A673 (cell line): ENCODE data around the gene RABGAP1L. TPM values are rescaled to one million over a fixed set of nuclear protein-coding genes. Genes with fewer than 3 reads are reported as not detected.
"Not testable (repeated sequence)": the region's sequence is repeated elsewhere in the genome, so short reads cannot be mapped to it uniquely, and the experiment has no call there.

Experiments
- BruUV-seq: library from RNA; stranded (reverse); fragments of 400-500 nt; replicated peaks from 2 replicates; lab custom pipeline; 2021; lab: Mats Ljungman, UMichigan
- CTCF ChIA-PET: fragments of 300-600 bp; sonication (Branson Sonifier 250); formaldehyde crosslinking; loops from one replicate; lab custom pipeline; 2022; ENCODE audit warnings: antibody characterized with exemption; lab: Charles Lee
- POLR2A ChIA-PET: fragments of 300-600 bp; sonication (Branson Sonifier 250); formaldehyde crosslinking; loops from one replicate; lab custom pipeline; 2022; ENCODE audit warnings: antibody characterized with exemption; ENCODE audit not compliant: low non-redundant PET; lab: Charles Lee
- DNase-seq: peaks from one replicate; pipeline ENCODE4 v3.0.0-alpha.2; 2015; ENCODE audit warnings: low spot score
- H3K27ac ChIP-seq: fragments of 200-600 bp; sonication (generic); 2 replicates; pipeline ENCODE4 v1.5.1; 2016; ENCODE audit warnings: mixed run types, low read depth, mild to moderate bottlenecking, mixed read lengths, antibody characterized with exemption, low read length; ENCODE audit not compliant: poor library complexity, severe bottlenecking
- H3K27me3 ChIP-seq: fragments of 200-600 bp; sonication (generic); replicated peaks from 2 replicates; pipeline ENCODE4 v1.6.1; 2017; ENCODE audit warnings: mixed run types, low read depth, mild to moderate bottlenecking, mixed read lengths, antibody characterized with exemption, low read length; ENCODE audit not compliant: insufficient read depth, poor library complexity
- H3K36me3 ChIP-seq: fragments of 200-600 bp; sonication (generic); 2 replicates; pipeline ENCODE4 v1.6.1; 2016; ENCODE audit warnings: mixed run types, mild to moderate bottlenecking, mixed read lengths, antibody characterized with exemption, low read length; ENCODE audit not compliant: insufficient read depth, poor library complexity, severe bottlenecking
- H3K4me1 ChIP-seq: fragments of 200-600 bp; sonication (generic); 2 replicates; pipeline ENCODE4 v1.6.1; 2017; ENCODE audit warnings: mixed run types, mild to moderate bottlenecking, mixed read lengths, antibody characterized with exemption, low read length; ENCODE audit not compliant: insufficient read depth, poor library complexity, severe bottlenecking
- H3K4me3 ChIP-seq: fragments of 200-600 bp; sonication (generic); 2 replicates; pipeline ENCODE4 v1.5.1; 2016; ENCODE audit warnings: low read depth, mixed run types, mild to moderate bottlenecking, mixed read lengths, low read length; ENCODE audit not compliant: poor library complexity, severe bottlenecking
- H3K9me3 ChIP-seq: fragments of 200-600 bp; sonication (generic); 2 replicates; pipeline ENCODE4 v1.6.1; 2016; ENCODE audit warnings: mixed run types, low read depth, mild to moderate bottlenecking, mixed read lengths, antibody characterized with exemption, low read length; ENCODE audit not compliant: poor library complexity, severe bottlenecking
- CTCF ChIP-seq: fragments of 300-800, 200-600 bp; sonication (generic); conservative IDR thresholded peaks from 2 replicates; pipeline ENCODE4 v1.5.1; 2017; ENCODE audit warnings: low read depth, mild to moderate bottlenecking, antibody characterized with exemption, low read length, moderate library complexity, mixed read lengths
- EZH2 ChIP-seq: fragments of 200-600 bp; sonication (generic); IDR thresholded peaks from 2 replicates; pipeline ENCODE4 v1.6.1; 2017; ENCODE audit warnings: borderline replicate concordance, low read depth, mild to moderate bottlenecking, mixed read lengths, antibody characterized with exemption, low read length; ENCODE audit not compliant: poor library complexity, severe bottlenecking
- intact Hi-C: fragments of 100-400 bp; cut with micrococcal nuclease; formaldehyde crosslinking; loops from one replicate; pipeline ENCODE4 v1.10.0; 2022; ENCODE audit not compliant: unreplicated experiment
- total RNA-seq: library from RNA; stranded (reverse); gene quantifications from 2 replicates; pipeline ENCODE4 v1.2.3, GENCODE V29; 2021

The RABGAP1L gene
- total RNA-seq, 1 experiment from 2014 or later, result 19.3 TPM

- peaks cover 3% of the 10 kb centered on the region for H3K4me1 ChIP-seq
- no peak for DNase-seq
- no peak overlapping the region for H3K4me3 ChIP-seq
- intact Hi-C loops, result no loop called here
- no peak for TF ChIP-seq EZH2
- TF ChIP-seq CTCF, result no peak
- no peaks in the 10 kb centered on the region for H3K27me3 ChIP-seq
- peaks cover 68% of the 10 kb centered on the region for H3K36me3 ChIP-seq
- CTCF ChIA-PET, result no interaction called here
- no peak overlapping the region for H3K27ac ChIP-seq
- no peaks in the 10 kb centered on the region for H3K9me3 ChIP-seq
- no TSS peak for BruUV-seq
- POLR2A ChIA-PET, result no interaction called here
Measured at GRCh38 chr1:175015243-175015642, 855.9 kb downstream of the RABGAP1L start.

- CTCF ChIA-PET, result no interaction called here
Measured at GRCh38 chr1:175019524-175019923, 860.2 kb downstream of the RABGAP1L start.

GRCh38 chr1:175023043-175023921, 864.0 kb downstream of the RABGAP1L start, which contains the start of gene MRPS14:
Gene MRPS14 (minus strand): TSS chr1:175023425. CDS start chr1:175023408, 17 bp downstream.
- H3K27ac ChIP-seq, result peak within 1 kb of the TSS; percentile 85
- DNase-seq, result peak; percentile 97
- no peak for TF ChIP-seq EZH2
- TF ChIP-seq CTCF, result no peak
- ChIA-PET CTCF (interaction anchor here (1.2 kb wide), 1 partner anchor 102 kb away, joined by 5 read pairs; no protein-coding TSS in a partner anchor), POLR2A (interaction anchor here (0.6 kb wide), 1 partner anchor 134 kb away, joined by 15 read pairs; no protein-coding TSS in a partner anchor)
- peak within 1 kb of the TSS; percentile 96 for H3K4me3 ChIP-seq
- H3K36me3 ChIP-seq, result no peaks in the 10 kb centered on the region
- TSS peak; percentile 82 for BruUV-seq
- no peaks in the 10 kb centered on the region for H3K27me3 ChIP-seq
- no peaks in the 10 kb centered on the region for H3K4me1 ChIP-seq
- H3K9me3 ChIP-seq, result no peaks in the 10 kb centered on the region
- intact Hi-C loops, result no loop called here

More at GRCh38 chr1:175019524-175019923, 860.2 kb downstream of the RABGAP1L start:
- no peaks in the 10 kb centered on the region for H3K9me3 ChIP-seq
- TF ChIP-seq EZH2 (no peak), CTCF (no peak)
- POLR2A ChIA-PET, result no interaction called here
- no peak for DNase-seq
- no TSS peak for BruUV-seq
- intact Hi-C loops, result no loop called here
- no peaks in the 10 kb centered on the region for H3K27me3 ChIP-seq
- no peak overlapping the region for H3K27ac ChIP-seq
- peaks cover 3% of the 10 kb centered on the region for H3K4me1 ChIP-seq
- no peak overlapping the region for H3K4me3 ChIP-seq
- H3K36me3 ChIP-seq, result peaks cover 26% of the 10 kb centered on the region

- peak overlapping the region; percentile 96 for H3K4me3 ChIP-seq
- peak overlapping the region; percentile 85 for H3K27ac ChIP-seq
- H3K36me3 ChIP-seq, intact Hi-C loops, H3K27me3 ChIP-seq, H3K9me3 ChIP-seq, H3K4me1 ChIP-seq, DNase-seq: not testable (repeated sequence)
- TSS peak; percentile 91 for BruUV-seq
- ChIA-PET CTCF (interaction anchor here (1.2 kb wide), 1 partner anchor 101 kb away, joined by 5 read pairs; no protein-coding TSS in a partner anchor), POLR2A (interaction anchor here (0.6 kb wide), 1 partner anchor 133 kb away, joined by 15 read pairs; no protein-coding TSS in a partner anchor)
Measured at GRCh38 chr1:175023922-175024242, 864.6 kb downstream of the RABGAP1L start.
